Stimulated activated CD8-positive, alpha-beta memory T cell treated with anti-CD3 and anti-CD28 coated beads, Interleukin-4, amount 100 ng/mL, for 4 hours (primary cell): ENCODE results near the gene GNA15.
"Not testable (repeated sequence)": the region's sequence is repeated elsewhere in the genome, so short reads cannot be mapped to it uniquely, and the experiment has no call there.

Experiments used
- DNase-seq, 2 donors: peaks; one replicate each; pipeline ENCODE4 v3.0.0-alpha.2; 2020; ENCODE audit warnings: low read depth in 2 of 2, low spot score in 1 of 2

GNA15 gene

GRCh38 chr19:3171894-3172672, 36.2 kb downstream of the GNA15 start:
- DNase-seq: no peak

DNA sequence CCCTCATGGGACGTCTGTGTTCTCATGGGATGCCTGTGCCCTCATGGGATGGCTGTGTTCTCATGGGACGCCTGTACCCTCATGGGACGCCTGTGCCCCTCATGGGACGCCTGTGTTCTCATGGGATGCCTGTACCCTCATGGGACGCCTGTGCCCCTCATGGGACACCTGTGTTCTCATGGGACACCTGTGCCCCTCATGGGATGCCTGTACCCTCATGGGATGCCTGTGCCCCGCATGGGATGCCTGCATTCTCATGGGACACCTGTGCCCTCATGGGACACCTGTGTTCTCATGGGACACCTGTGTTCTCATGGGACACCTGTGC, 36.8 kb downstream of the GNA15 start:
- not testable (repeated sequence) for DNase-seq

- DNase-seq: no peak
Measured at GRCh38 chr19:3175781-3176714, 40.2 kb downstream of the GNA15 start.

DNA sequence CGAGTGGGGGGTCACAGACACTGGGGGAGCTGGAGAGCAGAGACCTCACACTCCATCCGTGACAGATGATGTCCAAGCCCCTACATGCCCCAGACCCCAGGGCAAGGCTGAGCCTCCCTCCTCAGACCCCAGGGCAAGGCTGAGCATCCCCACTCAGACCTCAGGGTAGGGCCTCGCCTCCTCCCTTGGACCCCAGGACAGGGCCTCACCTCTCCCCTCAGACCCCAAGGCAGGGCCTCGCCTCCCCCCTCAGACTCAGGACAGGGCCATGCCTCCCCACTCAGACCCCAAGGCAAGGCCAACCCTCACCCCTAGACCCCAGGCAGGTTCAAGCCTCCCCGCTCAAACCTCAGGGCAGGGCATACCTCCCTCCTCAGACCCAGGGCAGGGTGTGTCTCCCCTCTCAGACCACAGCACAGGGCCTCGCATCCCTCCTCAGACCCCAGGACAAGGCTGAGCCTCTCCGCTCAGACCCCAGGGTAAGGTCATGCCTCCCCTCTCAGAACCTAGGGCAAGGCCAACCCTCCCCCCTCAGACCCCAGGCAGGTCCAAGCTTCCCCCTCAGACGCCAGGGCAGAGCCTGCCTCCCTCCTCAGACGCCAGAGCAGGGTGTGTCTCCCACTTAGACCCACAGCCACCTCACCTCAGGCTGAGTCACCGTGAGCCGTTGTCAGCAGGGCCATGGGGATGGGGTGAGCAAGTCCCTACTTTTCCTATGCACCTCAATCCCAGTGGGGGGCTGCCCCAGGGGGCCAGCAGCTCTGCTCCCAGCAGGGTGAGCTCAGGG, 41.1 kb downstream of the GNA15 start:
- peak; percentile 47 to 58 for DNase-seq

DNA sequence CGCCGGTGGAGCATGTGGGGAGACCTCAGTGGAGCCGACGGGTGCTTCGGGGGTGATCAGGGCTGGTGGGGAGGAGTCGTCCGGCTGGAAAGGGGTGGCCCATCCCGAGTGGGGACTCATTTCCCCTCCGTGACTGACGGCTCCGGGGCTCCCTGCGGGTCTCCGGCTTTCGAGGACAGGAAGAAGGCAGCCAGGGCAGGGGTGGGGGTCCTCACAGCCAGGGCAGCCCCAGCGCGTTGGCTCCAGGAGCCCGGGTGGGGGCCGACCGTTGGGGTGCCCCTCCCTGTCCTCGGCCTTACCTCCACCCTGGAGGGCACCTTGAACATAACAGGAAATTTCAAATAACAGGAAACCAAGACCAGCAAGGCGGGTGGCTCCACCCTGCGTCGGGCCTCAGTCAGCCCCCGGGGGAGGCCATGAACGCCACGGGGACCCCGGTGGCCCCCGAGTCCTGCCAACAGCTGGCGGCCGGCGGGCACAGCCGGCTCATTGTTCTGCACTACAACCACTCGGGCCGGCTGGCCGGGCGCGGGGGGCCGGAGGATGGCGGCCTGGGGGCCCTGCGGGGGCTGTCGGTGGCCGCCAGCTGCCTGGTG, 42.6 kb downstream of the GNA15 start, which contains the start of gene S1PR4:
Gene S1PR4, plus strand, starts transcription at position 393 of the 596 bp plus-strand sequence. Its CDS starts 24 bp downstream, at position 417.
- DNase-seq: peak in 1 of 2 donors; percentile 38

DNA sequence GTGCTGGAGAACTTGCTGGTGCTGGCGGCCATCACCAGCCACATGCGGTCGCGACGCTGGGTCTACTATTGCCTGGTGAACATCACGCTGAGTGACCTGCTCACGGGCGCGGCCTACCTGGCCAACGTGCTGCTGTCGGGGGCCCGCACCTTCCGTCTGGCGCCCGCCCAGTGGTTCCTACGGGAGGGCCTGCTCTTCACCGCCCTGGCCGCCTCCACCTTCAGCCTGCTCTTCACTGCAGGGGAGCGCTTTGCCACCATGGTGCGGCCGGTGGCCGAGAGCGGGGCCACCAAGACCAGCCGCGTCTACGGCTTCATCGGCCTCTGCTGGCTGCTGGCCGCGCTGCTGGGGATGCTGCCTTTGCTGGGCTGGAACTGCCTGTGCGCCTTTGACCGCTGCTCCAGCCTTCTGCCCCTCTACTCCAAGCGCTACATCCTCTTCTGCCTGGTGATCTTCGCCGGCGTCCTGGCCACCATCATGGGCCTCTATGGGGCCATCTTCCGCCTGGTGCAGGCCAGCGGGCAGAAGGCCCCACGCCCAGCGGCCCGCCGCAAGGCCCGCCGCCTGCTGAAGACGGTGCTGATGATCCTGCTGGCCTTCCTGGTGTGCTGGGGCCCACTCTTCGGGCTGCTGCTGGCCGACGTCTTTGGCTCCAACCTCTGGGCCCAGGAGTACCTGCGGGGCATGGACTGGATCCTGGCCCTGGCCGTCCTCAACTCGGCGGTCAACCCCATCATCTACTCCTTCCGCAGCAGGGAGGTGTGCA, 43.3 kb downstream of the GNA15 start:
- no peak for DNase-seq

- no peak for DNase-seq
Measured at GRCh38 chr19:3179739-3180293, 44.0 kb downstream of the GNA15 start.

GRCh38 chr19:3183721-3184641, 48.1 kb downstream of the GNA15 start:
- no peak for DNase-seq

DNA sequence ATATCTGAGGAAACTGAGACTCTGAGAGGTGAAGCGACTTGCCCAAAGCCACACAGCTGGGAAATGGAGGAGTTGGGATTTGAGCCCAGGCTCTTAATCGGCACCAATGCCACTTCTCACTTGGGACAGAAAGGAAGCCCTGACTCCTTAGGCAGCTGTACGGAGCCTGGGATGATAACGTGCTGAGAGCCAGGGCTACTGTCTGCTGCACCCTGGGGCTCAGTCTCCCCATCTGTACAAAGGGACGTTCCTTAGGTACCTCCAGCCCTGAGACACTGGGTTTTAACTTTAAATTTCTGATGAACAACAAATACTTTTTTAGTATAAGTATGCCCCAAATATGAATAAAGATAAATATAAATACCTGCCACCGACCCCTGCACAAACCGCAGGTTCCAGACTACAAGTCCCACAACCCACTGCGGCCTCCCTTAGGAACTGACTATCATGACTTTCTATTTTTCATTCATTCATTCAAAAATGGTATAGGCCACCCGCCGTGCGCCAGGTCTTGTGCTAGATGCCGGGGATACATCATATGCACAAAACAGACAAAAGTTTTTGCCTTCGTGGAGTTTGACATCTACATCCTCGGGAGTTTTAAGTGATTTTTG, 49.1 kb downstream of the GNA15 start:
- DNase-seq: peak in 1 of 2 donors; percentile 36

DNA sequence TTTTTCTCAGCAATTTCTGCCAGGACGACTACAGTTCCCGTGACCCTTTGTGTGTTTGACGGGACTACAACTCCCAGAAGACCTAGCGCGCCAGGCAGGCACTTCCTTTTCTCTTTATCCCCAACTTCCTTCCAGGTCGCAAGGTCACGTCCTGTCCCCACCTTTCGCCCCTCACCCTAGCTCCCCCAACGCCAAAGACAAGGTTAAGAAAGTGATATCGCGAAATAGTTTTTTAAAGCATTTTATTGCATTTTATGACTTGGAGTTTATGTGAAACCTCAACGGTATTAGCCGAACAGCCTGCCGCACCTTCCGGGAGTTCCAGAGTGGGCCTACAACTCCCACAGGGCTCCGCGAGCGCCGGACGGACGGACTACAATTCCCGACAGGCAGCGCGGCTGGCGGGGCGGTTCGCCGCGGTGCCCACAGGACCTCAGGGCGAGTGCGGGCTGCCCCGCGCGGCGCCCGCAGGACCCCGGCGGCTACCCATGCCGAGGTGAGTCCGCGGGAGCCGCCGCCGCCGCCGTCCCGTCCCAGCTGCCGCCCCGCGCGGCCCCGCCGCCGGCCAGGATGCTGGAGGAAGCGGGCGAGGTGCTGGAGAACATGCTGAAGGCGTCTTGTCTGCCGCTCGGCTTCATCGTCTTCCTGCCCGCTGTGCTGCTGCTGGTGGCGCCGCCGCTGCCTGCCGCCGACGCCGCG, 49.8 kb downstream of the GNA15 start, which contains the start of gene NCLN:
Gene NCLN, plus strand, starts transcription at position 470 of the 699 bp plus-strand sequence. Its CDS starts 101 bp downstream, at position 571.
- peak; percentile 84 to 90 for DNase-seq

DNA sequence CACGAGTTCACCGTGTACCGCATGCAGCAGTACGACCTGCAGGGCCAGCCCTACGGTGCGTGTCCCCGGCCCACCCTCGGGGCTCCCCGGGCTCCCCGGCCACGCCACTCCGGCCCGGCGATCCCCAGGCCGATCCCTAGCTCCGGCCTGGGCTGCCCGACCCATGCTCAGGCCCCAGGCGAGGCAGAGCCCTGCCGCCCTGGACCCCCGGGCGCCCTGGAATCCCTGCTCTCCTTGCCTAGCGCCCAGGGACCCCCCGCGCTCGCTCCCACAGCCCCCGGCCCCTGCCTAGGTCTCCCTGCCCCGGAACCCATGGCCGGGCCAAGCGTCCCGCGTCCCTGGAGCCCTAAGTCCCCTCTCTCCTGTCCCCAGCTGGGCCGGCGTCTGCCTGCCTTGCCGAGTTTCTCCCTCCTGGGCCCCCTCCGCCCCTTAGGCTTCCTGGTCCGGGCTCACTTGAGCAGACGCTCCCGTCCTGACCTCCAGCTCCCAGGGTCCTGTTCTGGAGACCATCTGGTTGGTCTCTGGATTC, 50.4 kb downstream of the GNA15 start:
- DNase-seq: no peak

- no peak for DNase-seq
Measured at GRCh38 chr19:3186891-3187661, 51.2 kb downstream of the GNA15 start.

DNA sequence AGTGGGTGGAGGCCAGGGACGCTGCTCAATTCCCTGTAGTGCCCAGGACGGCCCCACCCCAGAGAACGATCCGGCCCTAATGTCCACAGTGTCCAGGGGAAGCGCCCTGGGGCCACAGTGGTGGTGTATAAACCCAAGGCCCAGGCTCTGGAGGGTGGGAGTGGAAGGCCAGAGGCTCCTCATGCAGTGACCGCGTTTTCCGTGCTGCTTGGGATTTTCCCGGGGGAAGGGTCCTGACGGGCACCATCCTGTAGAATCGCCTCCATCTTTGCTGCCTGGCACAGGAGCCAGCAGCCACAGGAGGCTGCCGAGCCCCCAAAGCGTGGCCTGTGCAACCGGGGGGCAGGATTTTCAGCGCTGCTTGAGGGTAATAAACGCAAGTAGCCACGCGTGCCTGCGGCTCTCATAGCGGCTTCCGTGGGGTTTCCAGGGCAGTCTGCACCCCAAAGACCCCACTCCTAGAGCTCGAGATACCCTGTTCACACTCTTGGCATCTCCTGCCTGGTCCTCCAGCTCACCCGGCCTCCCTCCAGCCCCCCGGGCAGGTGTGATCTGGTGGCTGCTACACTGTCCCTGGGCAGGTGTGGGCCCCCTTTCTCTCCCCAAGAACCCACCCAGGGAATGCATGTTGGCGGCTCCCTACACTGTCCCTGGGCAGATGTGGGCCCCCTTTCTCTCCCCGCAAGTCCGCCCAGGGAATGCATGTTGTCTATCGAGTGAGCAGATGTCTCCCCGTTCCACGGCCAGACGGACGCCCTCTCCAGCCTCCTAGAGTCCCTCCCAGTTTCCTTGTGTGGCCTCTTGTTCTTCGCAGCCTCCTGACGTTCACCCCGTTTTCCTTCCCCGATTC, 52.1 kb downstream of the GNA15 start:
- DNase-seq: no peak

DNA sequence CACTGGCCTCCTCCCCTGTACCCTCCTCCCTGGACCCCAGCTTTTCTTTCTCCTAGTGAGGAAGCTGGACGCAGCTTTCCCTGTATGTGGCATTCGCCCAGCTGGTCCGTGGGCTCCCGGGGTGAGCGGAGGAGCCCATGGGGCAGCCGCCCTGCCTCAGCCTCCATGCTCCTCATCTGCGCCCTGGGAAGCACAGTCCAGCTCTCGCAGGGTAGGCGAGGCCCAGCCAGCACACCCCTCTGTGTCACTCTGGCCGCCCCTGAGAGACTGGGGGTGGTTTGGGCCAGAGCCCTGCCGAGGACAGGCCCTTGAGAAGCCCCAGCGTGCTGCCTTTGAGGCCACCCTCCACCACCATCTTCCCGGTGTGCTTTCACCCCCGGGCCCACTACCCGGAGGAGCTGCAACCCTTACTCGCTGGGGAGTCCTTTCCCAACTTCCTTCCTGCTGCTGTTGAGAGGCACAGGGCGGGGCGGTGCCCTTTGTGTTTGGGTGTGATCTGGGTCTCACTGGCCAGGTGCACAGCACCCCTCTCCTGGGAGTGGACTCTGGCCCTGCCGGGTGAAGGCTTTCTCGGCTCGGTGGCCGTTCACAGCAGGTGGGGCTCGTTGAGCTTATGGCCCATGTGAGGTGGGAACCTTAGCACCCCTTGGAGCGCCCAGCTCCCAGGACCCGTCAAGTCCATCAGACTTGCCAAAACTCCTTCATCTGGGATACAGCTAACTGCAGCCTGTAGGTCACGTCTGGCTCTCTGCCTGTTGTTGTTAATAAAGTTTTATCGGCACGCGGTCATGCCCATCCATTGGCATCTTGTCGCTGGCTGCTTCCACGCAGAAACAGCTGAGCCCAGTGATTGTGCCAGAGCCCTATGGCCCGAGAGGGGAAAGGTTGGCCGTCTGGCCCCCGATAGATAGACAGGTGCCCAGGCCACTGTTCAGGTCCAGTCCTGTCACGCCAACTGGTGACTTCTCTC, 53.1 kb downstream of the GNA15 start:
- no peak for DNase-seq
